Endothelial cell of umbilical vein (primary cell): ENCODE data around the gene PAN3. TPM values are rescaled to one million over a fixed set of nuclear protein-coding genes. Genes with fewer than 3 reads are reported as not detected.

Experiments used
- BruUV-seq: library from RNA; stranded (reverse); fragments of 400-500 nt; replicated peaks from 2 replicates; lab custom pipeline; 2021; lab: Mats Ljungman, UMichigan
- CTCF ChIA-PET: fragments of 300-600, 350-600 bp; sonication (Branson Sonifier 250); formaldehyde crosslinking; loops from one replicate; lab custom pipeline; 2021; ENCODE audit warnings: antibody characterized with exemption, inconsistent platforms; lab: Charles Lee
- POLR2A ChIA-PET: fragments of 300-600, 350-600 bp; sonication (Branson Sonifier 250); formaldehyde crosslinking; loops from one replicate; lab custom pipeline; 2021; ENCODE audit warnings: antibody characterized with exemption, inconsistent platforms; lab: Charles Lee
- DNase-seq: peaks from one replicate; pipeline ENCODE4 v3.0.0-alpha.2; 2011; ENCODE audit warnings: low read depth, low spot score
- FAIRE-seq: peaks from 2 replicates; lab custom pipeline; 2011; peaks lifted over from hg19 to GRCh38; lab: Jason Lieb, UNC
- H2AFZ ChIP-seq: 2 replicates; pipeline ENCODE4 v1.6.0; 2012; ENCODE audit warnings: low read depth, low read length, control low read depth, inconsistent platforms
- H3K27ac ChIP-seq: 2 replicates; pipeline ENCODE4 v1.5.1; 2011; ENCODE audit warnings: low read depth, mild to moderate bottlenecking, control low read depth, low read length, moderate library complexity; ENCODE audit not compliant: insufficient read depth
- H3K27me3 ChIP-seq, 2 experiments: 2 replicates each; pipeline versions ENCODE4 v1.6.0 to v1.6.1; 2011; ENCODE audit warnings: low read length in 2 of 2, mixed read lengths in 1 of 2; ENCODE audit not compliant: control insufficient read depth in 2 of 2, insufficient read depth in 2 of 2
- H3K36me3 ChIP-seq, 2 experiments: 2 replicates in 1 of 2; 3 replicates in 1 of 2; pipeline ENCODE4 v1.5.1; 2011; ENCODE audit warnings: low read length in 2 of 2, mild to moderate bottlenecking in 1 of 2, moderate library complexity in 1 of 2; ENCODE audit not compliant: control insufficient read depth in 2 of 2, insufficient read depth in 2 of 2; ENCODE audit errors: extremely low read depth in 1 of 2
- H3K4me1 ChIP-seq: 3 replicates; pipeline ENCODE4 v1.5.1; 2011; ENCODE audit warnings: mild to moderate bottlenecking, low read length; ENCODE audit not compliant: control insufficient read depth, insufficient read depth; ENCODE audit errors: extremely low read depth
- H3K4me2 ChIP-seq: 2 replicates; pipeline ENCODE4 v1.6.1; 2011; ENCODE audit warnings: low read length, control low read depth, mixed read lengths; ENCODE audit not compliant: insufficient read depth
- H3K4me3 ChIP-seq, 3 experiments: fragments of 200-600 bp in 1 of 3; sonication (generic), shearing (Covaris generic) in 1 of 3; replicated peaks in 1 of 3; 2 replicates each; pipeline ENCODE4 v1.5.1; 2011 to 2016; ENCODE audit warnings: control low read depth in 3 of 3, low read length in 3 of 3, mild to moderate bottlenecking in 2 of 3, inconsistent platforms in 1 of 3, low read depth in 1 of 3, moderate library complexity in 1 of 3; ENCODE audit not compliant: insufficient read depth in 1 of 3
- H3K79me2 ChIP-seq: 2 replicates; pipeline ENCODE4 v1.6.0; 2012; ENCODE audit warnings: low read length, inconsistent platforms; ENCODE audit not compliant: control insufficient read depth, insufficient read depth
- H3K9ac ChIP-seq: replicated peaks from 2 replicates; pipeline ENCODE3; 2011; ENCODE audit warnings: low read length, control low read depth; ENCODE audit not compliant: insufficient read depth; ENCODE audit errors: extremely low read depth
- H3K9me1 ChIP-seq: replicated peaks from 3 replicates; pipeline ENCODE4 v1.6.0; 2011; ENCODE audit warnings: mild to moderate bottlenecking, low read length; ENCODE audit not compliant: control insufficient read depth, insufficient read depth; ENCODE audit errors: extremely low read depth
- H3K9me3 ChIP-seq: replicated peaks from 2 replicates; pipeline ENCODE4 v1.5.1; 2012; ENCODE audit warnings: low read length, inconsistent platforms; ENCODE audit not compliant: control insufficient read depth, insufficient read depth
- H4K20me1 ChIP-seq: replicated peaks from 2 replicates; pipeline ENCODE3; 2011; ENCODE audit warnings: mild to moderate bottlenecking, low read length; ENCODE audit not compliant: control insufficient read depth, insufficient read depth; ENCODE audit errors: extremely low read depth
- EZH2 ChIP-seq: IDR thresholded peaks from 2 replicates; pipeline ENCODE4 v1.6.1; 2012; ENCODE audit warnings: borderline replicate concordance, low read depth, mild to moderate bottlenecking, moderate library complexity, low read length, inconsistent platforms; ENCODE audit not compliant: severe bottlenecking
- FOS ChIP-seq: IDR thresholded peaks from 2 replicates; pipeline ENCODE4 v1.6.1; 2011; ENCODE audit warnings: mild to moderate bottlenecking, low read length, moderate library complexity, borderline replicate concordance; ENCODE audit not compliant: insufficient read depth
- GATA2 ChIP-seq: IDR thresholded peaks from 2 replicates; pipeline ENCODE4 v1.7.0; 2011; ENCODE audit warnings: low read depth, mild to moderate bottlenecking, moderate library complexity, mixed read lengths, low read length; ENCODE audit not compliant: insufficient read length, insufficient read depth
- JUN ChIP-seq: IDR thresholded peaks from 2 replicates; pipeline ENCODE4 v1.6.1; 2011; ENCODE audit warnings: borderline replicate concordance, low read depth; ENCODE audit not compliant: insufficient read length, insufficient read depth
- MYC ChIP-seq: IDR thresholded peaks from one replicate; pipeline ENCODE4 v1.6.1; 2011; ENCODE audit warnings: mild to moderate bottlenecking, low read depth, low read length
- POLR2A ChIP-seq: IDR thresholded peaks from 2 replicates; pipeline ENCODE4 v1.6.1; 2012; ENCODE audit warnings: low read depth, mild to moderate bottlenecking, control low read depth, low read length
- POLR2AphosphoS5 ChIP-seq: IDR thresholded peaks from 2 replicates; pipeline ENCODE4 v1.6.1; 2012; ENCODE audit warnings: low read depth, mild to moderate bottlenecking, control low read depth, low read length, moderate library complexity; ENCODE audit not compliant: insufficient read depth
- dilution Hi-C: fragments of 300-500 bp; cut with MboI; formaldehyde crosslinking; loops from one replicate; pipeline ENCODE4 v1.15.0; 2019; ENCODE audit warnings: low sequenced_read_pairs; ENCODE audit not compliant: extremely low pct_ligation_motif_present
- intact Hi-C: fragments of 100-400 bp; cut with micrococcal nuclease; formaldehyde crosslinking; loops from one replicate; pipeline ENCODE4 v1.10.0; 2022
- polyA plus RNA-seq, 4 experiments: library from polyadenylated mRNA; depleted of rRNA in 3 of 4; stranded (reverse) in 3 of 4; unstranded in 1 of 4; fragments of >200 nt; gene quantifications; 2 replicates each; pipeline versions ENCODE4 v1.2.1 to v1.2.3, GENCODE V29; 2011 to 2012; ENCODE audit warnings: missing spikeins in 1 of 4
- total RNA-seq: library from RNA; stranded (reverse); gene quantifications from 2 replicates; pipeline ENCODE4 v1.2.3, GENCODE V29; 2021
- TF ChIP-seq, protein P1 (sequence below): IDR thresholded peaks from 2 replicates; pipeline ENCODE4 v1.6.1; 2011; ENCODE audit not compliant: insufficient read depth, insufficient read length
- TF ChIP-seq, protein P2 (sequence below), 2 donors: IDR thresholded peaks; 1 replicate in 1 of 2; 2 replicates in 1 of 2; pipeline ENCODE4 v1.5.1; 2011; ENCODE audit warnings: low read length in 2 of 2, mild to moderate bottlenecking in 2 of 2, moderate library complexity in 2 of 2, control low read depth in 1 of 2, inconsistent platforms in 1 of 2, low read depth in 1 of 2; ENCODE audit not compliant: insufficient read depth in 1 of 2; ENCODE audit errors: extremely low read depth in 1 of 2

Gene PAN3
- total and polyA plus RNA-seq, 2 donors (not counting 3 experiments of a cell fraction or from before 2014, with no cell fraction given), result 8.5 to 31.9 TPM

DNA sequence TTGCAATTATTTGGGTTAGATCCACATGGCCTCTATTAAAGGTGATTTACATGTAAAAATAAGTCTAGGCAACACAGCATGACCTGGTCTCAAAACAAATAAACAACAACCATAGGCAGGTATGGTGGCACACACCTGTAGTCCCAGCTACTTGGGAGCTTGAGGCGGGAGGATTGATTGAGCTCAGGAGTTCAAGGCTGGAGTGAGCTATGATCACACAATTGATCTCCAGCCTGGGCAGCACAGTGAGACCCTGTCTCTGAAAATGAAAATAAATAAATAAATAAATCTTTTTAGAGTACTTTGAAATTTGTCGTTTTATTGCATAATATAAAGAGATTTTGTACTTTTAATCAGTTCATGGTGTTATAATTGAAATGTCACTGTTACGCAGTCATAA, 93.3 kb downstream of the PAN3 start:
- intact Hi-C loops (no loop called here), dilution Hi-C loops (no loop called here)
- DNase-seq (no peak), FAIRE-seq (no peak)
- Histone ChIP-seq H3K4me1 (no peaks in the 10 kb centered on the region), H3K79me2 (no peaks in the 10 kb centered on the region), H3K9ac (no peak overlapping the region), H3K27me3 (no peaks in the 10 kb centered on the region), H2AFZ (no peak overlapping the region), H3K4me2 (no peak overlapping the region), H4K20me1 (no peaks in the 10 kb centered on the region), H3K36me3 (peaks cover 0 to 4% of the 10 kb centered on the region in 2 experiments), H3K9me3 (no peaks in the 10 kb centered on the region), H3K27ac (no peak overlapping the region), H3K4me3 (no peak overlapping the region), H3K9me1 (no peaks in the 10 kb centered on the region)
- ChIA-PET POLR2A (interaction anchor here (0.6 kb wide), 1 partner anchor 42 kb away, joined by 6 read pairs; no protein-coding TSS in a partner anchor), CTCF (no interaction called here)
- no TSS peak for BruUV-seq
- TF ChIP-seq MYC (no peak), GATA2 (no peak), POLR2AphosphoS5 (no peak), JUN (no peak), FOS (no peak), EZH2 (no peak), POLR2A (no peak)
- TF ChIP-seq, protein P1, sequence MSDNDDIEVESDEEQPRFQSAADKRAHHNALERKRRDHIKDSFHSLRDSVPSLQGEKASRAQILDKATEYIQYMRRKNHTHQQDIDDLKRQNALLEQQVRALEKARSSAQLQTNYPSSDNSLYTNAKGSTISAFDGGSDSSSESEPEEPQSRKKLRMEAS, result no peak
- TF ChIP-seq, protein P2, sequence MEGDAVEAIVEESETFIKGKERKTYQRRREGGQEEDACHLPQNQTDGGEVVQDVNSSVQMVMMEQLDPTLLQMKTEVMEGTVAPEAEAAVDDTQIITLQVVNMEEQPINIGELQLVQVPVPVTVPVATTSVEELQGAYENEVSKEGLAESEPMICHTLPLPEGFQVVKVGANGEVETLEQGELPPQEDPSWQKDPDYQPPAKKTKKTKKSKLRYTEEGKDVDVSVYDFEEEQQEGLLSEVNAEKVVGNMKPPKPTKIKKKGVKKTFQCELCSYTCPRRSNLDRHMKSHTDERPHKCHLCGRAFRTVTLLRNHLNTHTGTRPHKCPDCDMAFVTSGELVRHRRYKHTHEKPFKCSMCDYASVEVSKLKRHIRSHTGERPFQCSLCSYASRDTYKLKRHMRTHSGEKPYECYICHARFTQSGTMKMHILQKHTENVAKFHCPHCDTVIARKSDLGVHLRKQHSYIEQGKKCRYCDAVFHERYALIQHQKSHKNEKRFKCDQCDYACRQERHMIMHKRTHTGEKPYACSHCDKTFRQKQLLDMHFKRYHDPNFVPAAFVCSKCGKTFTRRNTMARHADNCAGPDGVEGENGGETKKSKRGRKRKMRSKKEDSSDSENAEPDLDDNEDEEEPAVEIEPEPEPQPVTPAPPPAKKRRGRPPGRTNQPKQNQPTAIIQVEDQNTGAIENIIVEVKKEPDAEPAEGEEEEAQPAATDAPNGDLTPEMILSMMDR (IDR thresholded peaks at IDR 0.05; ENCODE audit: extremely low read depth in 1 of 2, insufficient read depth in 1 of 2, low read depth in 1 of 2, low read length in 2 of 2), result no peak
